H1 (cell line): ENCODE measurements around the gene DOCK9. TPM values are rescaled to one million over a fixed set of nuclear protein-coding genes. Genes with fewer than 3 reads are reported as not detected.

Experiments used
- CEBPB ChIP-seq: IDR thresholded peaks from 2 replicates; pipeline ENCODE4 v1.6.1; 2012; ENCODE audit warnings: low read depth, low read length
- CHD1 ChIP-seq: IDR thresholded peaks from 2 replicates; pipeline ENCODE4 v1.6.1; 2012; ENCODE audit warnings: low read depth, low read length, improper control_type of control experiment
- JUN ChIP-seq: IDR thresholded peaks from 2 replicates; pipeline ENCODE4 v1.6.1; 2011; ENCODE audit warnings: low read depth, mild to moderate bottlenecking, improper control_type of control experiment, low read length
- MAFK ChIP-seq: IDR thresholded peaks from 2 replicates; pipeline ENCODE4 v1.6.1; 2012; ENCODE audit warnings: low read depth, mild to moderate bottlenecking, improper control_type of control experiment, low read length
- POLR2AphosphoS5 ChIP-seq: IDR thresholded peaks from 2 replicates; pipeline ENCODE4 v1.6.1; 2011; ENCODE audit warnings: low read depth, low read length
- POU5F1 ChIP-seq: IDR thresholded peaks from 2 replicates; pipeline ENCODE4 v1.6.1; 2011; ENCODE audit warnings: low read depth, mild to moderate bottlenecking, low read length, moderate library complexity
- RNF2 ChIP-seq: fragments of 200-900, 300-1000 bp; sonication (generic); IDR thresholded peaks from 2 replicates; pipeline ENCODE4 v1.7.1; 2016; ENCODE audit warnings: borderline replicate concordance, low read depth, mild to moderate bottlenecking, antibody characterized with exemption, low read length; ENCODE audit not compliant: poor library complexity, severe bottlenecking; ENCODE audit errors: missing control alignments
- SP4 ChIP-seq: IDR thresholded peaks from 2 replicates; pipeline ENCODE4 v1.6.1; 2012; ENCODE audit warnings: low read length, inconsistent platforms
- TCF12 ChIP-seq: IDR thresholded peaks from 2 replicates; pipeline ENCODE4 v1.6.1; 2011; ENCODE audit warnings: low read depth, mild to moderate bottlenecking, low read length
- polyA plus RNA-seq, 7 experiments: library from polyadenylated mRNA; depleted of rRNA in 3 of 7; stranded (reverse) in 5 of 7; unstranded in 2 of 7; fragments of >200 nt in 5 of 7; fragments of 200-250 nt in 2 of 7; gene quantifications; 1 replicate in 5 of 7; 2 replicates in 1 of 7; 4 replicates in 1 of 7; pipeline versions ENCODE4 v1.2.1 to v1.2.3, GENCODE V29; 2011 to 2013; ENCODE audit warnings: missing spikeins in 2 of 7, mixed read lengths in 2 of 7
- total RNA-seq: library from RNA; stranded (reverse); fragmentation: NEBNext Ultra II Directional; extraction: Animal tissue kit (Norgen Biotek cat#: 25700); gene quantifications from 2 replicates; pipeline ENCODE4 v1.2.1, GENCODE V29; 2021

The DOCK9 gene
- total and polyA plus RNA-seq, 2 of the 8 experiments (the other 6 are each of a cell fraction or from before 2014, with no cell fraction given): 21.6 to 31.5 TPM

- TF ChIP-seq JUN: no peak
- no peak for TF ChIP-seq TCF12
- no peak for TF ChIP-seq SP4
- TF ChIP-seq MAFK: no peak
- no peak for TF ChIP-seq POLR2AphosphoS5
- no peak for TF ChIP-seq CHD1
- no peak for TF ChIP-seq CEBPB
- TF ChIP-seq POU5F1: no peak
- no peak for TF ChIP-seq RNF2
Measured at GRCh38 chr13:99018418-99019180, 40.7 kb upstream of the DOCK9 start (continued).
